NCI-H524 treated with DMSO at 0.1 percent for 48 hours (cell line): ENCODE results near the gene PDE7B.
"Not testable (repeated sequence)": the region's sequence is repeated elsewhere in the genome, so short reads cannot be mapped to it uniquely, and the experiment has no call there.

Experiments used
- DNase-seq: peaks from one replicate; lab custom pipeline; 2025; lab: John Stamatoyannopoulos, UW

PDE7B gene

GRCh38 chr6:136186363-136186762 is 334.9 kb downstream of the PDE7B start:
- no peak for DNase-seq

DNA sequence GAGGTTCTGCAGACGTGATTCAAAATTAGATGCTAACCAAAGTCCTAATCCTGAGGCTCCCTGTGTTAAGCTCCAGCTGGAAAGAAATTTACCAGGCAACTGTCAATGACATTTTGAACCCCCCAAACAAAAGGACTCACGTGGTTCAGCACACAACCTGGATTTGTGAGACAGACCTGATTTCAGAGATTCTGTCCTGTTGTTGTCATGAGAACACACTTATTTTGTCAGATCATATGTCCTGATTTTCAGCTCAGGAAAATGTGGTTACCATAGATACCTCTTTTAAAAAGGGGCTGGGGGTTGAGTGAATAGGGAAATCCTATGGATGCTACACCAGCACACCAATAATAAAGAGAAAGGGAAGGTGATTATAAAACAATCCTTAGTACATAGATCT is 337.0 kb downstream of the PDE7B start:
- no peak for DNase-seq

DNA sequence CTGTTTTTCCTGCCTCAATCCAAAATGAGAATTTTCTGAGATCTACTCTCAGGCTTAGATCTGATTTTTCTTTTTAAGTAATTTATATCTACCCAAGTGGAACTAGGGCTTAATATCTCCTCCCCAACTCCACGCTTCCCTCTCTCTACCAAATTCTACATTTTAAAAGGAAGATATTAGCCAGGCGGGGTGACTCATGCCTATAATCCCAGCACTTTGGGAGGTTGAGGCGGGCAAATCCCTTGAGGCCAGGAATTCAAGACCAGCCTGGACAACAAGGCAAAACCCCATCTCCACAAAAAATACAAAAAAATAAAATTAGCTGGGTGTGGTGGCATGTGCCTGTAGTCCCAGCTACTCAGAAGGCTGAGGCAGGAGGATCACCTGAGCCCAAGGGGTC is 337.6 kb downstream of the PDE7B start:
- no peak for DNase-seq

GRCh38 chr6:136191606-136192312 is 340.3 kb downstream of the PDE7B start:
- DNase-seq, result no peak

DNA sequence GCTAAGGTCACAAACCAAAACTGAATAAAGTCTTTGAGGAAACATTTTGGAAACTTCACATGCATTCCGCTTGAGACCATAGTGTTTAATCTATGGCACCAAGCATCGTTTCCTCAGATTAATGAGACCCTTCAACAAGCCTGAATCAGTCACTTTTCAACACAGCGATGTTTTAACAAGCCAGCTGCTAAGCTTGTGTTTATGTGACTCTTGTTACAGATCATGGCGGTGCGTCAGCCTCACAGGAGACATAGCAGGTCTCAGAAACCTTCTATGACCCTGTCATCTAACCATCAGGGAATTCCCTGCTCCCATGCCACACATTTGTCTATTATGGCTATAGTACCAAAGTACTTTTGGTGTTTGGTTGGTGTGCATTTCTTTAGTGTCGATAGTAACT is 341.4 kb downstream of the PDE7B start:
- DNase-seq, result no peak

DNA sequence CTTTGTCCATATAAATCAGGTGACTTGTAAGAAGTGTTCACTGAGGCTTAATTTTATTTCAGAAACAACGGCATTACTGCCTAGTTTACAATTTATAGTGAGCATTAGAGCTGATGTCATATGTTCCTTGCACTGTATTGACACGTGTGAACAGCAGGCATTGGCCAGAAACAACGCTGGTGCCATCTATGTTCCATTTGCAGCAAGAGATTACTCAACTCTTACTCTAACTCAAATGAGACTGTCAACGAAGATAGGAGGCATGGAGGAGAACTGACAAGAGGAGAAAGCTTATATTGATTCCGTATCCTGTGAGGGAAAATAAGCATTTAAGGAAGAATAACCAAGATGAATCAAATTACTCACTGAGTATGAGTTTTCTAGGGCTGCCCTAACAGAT is 350.2 kb downstream of the PDE7B start:
- peak; percentile 5 for DNase-seq

- DNase-seq, result no peak
These were observed 357.3 kb downstream of the PDE7B start for GRCh38 chr6:136208783-136209182.

GRCh38 chr6:136209496-136209895 is 358.0 kb downstream of the PDE7B start:
- no peak for DNase-seq

GRCh38 chr6:136210398-136211165 is 359.1 kb downstream of the PDE7B start:
- no peak for DNase-seq

GRCh38 chr6:136212608-136213007 is 361.1 kb downstream of the PDE7B start:
- no peak for DNase-seq

GRCh38 chr6:136213012-136213539 is 361.6 kb downstream of the PDE7B start:
- DNase-seq, result no peak

- no peak for DNase-seq
These were observed 362.4 kb downstream of the PDE7B start for GRCh38 chr6:136213853-136214252.

DNA sequence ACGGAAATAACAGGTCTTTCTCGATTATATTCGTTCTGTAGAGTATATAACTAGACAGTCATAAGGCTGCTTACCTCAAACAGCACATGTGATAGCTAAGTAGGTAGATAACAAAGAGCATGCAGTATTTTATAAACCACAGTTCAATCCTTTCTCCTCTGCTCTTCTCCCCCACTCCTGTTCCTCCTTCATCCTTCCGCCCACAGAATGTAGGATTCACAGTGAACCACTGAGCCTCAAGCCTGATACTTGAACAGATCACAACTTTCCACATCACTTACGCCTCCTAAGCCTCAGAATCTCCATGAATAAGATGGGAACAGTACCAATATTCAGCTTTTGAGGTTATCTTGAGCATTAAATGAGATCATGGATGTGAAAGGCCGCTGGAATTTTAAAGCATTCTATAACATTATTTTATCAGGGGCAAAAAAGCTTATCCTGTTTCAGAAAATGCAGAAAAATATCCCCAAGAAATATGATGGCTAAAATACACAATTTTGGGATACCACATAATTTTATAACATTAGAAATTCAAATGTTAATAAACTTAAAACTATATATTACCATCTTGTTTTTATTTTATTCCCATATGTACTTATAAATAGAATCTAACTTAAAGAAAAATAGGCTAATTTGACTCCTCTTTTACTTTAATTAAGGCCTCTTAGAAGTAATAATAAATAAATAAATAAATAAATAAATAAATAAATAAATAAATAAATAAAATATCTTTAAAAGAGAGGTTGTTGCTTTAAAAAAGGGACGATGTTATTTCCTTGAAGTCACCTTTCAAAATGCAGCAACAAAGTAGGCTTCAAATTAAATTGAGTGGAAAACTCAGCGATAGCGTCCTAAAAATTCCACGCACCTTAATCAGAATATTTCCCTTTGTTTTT is 365.3 kb downstream of the PDE7B start:
- DNase-seq, result no peak

DNA sequence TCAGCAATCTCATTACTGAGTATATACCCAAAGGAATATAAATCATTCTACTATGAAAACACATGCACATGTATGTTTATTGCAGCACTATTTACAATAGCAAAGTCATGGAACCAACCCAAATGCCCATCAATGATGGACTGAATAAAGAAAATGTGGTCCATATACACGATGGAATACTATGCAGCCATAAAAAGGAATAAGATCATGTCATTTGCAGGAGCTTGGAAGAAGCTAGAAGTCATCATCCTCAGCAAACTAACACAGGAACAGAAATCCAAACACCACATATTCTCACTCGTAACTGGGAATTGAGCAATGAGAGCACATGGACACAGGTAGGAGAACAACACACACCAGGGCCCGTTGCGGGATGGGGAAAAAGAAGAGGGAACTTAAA is 373.5 kb downstream of the PDE7B start:
- not testable (repeated sequence) for DNase-seq

DNA sequence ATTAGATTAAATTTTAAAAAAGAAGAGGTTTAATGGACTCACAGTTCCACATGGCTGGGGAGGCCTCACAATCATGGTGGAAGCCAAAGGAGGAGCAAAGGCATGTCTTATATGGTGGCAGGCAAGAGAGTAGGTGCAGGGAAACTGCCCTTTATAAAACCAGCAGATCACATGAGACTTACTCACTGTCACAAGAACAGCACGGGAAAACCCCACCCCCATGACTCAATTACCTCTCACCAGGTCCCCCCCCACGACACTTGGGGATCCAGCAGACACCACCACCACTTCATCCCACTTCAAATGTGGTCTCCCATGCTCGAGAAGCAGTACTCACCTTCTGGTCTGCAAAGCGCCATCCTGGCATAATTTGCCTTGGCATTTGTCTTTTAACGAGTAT is 374.0 kb downstream of the PDE7B start:
- DNase-seq, result no peak

- DNase-seq, result peak; percentile 4
These were observed 374.6 kb downstream of the PDE7B start for GRCh38 chr6:136226027-136226673.

- no peak for DNase-seq
These were observed 375.3 kb downstream of the PDE7B start for GRCh38 chr6:136226674-136227377.

DNA sequence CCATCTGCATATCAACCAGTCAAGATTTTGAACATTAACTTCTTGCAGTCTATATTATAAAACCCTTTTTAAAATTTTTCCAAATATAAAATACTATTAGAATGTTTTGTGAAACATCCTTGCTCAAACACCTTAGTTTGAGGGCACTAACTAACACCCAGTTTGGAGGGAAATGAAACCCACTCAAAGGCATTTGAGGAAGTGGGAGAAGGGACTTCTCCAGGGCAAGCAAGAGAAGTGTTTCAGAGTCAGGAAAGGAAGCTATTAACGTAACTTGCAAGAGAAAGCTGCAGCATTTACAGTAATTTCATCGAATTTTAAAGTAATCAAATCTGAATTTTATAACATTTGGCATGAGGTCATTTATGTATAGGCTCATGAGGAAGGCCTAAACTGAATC is 377.3 kb downstream of the PDE7B start:
- no peak for DNase-seq

DNA sequence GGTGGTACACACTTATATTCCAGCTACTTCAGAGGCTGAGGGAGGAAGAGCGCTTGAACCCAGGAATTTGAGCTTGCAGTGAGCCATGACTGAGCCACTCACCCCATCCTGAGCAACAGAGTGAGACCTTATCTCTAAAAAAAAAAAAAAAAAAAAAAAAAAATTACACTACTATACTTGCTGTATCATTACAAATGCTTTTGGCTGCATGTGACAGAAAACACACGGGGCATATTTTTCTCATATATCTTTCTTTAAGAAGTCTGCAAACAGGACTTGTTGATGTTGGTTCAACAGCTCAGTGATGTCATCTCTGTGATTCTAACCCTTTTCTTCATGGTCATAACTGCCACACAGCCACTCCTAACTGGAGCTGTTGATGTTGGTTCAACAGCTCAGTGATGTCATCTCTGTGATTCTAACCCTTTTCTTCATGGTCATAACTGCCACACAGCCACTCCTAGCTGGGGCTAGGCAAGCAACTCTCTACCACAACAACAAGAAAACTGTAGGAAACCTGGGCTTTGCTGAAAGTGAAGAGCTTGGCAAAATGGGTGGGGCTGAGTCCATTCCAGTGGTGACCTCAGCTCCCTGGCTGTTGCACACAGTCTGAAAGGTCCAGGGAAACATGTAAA is 378.8 kb downstream of the PDE7B start:
- no peak for DNase-seq

DNA sequence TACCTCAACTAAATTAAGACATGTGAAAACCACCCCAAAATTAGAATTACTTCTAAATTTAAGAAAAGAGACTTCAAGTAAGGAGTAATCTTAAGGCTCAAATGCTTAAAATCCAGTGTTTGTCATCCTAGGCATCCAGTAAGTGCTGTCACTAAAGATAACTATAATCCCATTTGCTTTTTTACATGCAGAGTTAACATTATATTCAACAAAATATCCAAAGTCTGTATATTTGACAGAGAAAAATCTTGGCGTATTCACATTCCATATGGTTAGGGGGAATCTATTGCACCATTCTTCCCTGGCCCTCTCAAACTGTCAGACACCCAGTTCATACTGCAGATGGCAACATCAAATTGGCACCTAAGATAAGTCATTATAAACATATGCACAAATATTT is 381.2 kb downstream of the PDE7B start:
- no peak for DNase-seq

DNA sequence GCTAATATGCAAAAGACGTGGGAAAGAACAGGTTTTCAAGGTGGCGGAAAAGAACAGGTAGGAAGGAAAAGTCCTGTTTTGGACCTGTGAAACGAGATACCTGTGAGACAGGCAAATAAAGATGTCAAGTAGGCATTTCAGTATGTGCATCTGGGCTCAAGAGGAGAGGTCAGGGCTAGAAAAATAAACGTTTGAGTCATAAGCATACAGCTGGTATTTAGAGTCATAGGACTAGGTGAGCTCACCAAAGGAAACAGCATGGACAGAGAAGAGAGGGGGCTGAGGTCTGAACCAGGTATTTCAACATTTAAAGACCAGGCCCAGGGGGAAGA is 383.7 kb downstream of the PDE7B start:
- DNase-seq, result no peak
